WTC11 (cell line): Measurements from ENCODE around the gene GPD1L. TPM values are rescaled to one million over a fixed set of nuclear protein-coding genes. Genes with fewer than 3 reads are reported as not detected.

Experiments
- ATAC-seq: fragments of 200-7000 bp; cut with Tn5 transposase; 2 replicates; pipeline ENCODE4 v1.10.0; 2021; ENCODE audit warnings: mild to moderate bottlenecking, moderate library complexity
- CTCF ChIA-PET: fragments of 300-600 bp; sonication (Branson Sonifier 250); formaldehyde crosslinking; loops from one replicate; lab custom pipeline; 2021; ENCODE audit warnings: antibody characterized with exemption; lab: Charles Lee
- POLR2A ChIA-PET: fragments of 350-600 bp; sonication (Branson Sonifier 250); formaldehyde crosslinking; loops from one replicate; lab custom pipeline; 2021; ENCODE audit warnings: antibody characterized with exemption; lab: Charles Lee
- DNase-seq: peaks from one replicate; pipeline ENCODE4 v3.0.0; 2021; ENCODE audit warnings: low spot score
- H3K27ac Mint-ChIP-seq: 2 replicates; pipeline ENCODE4 v1.8.0; 2021; ENCODE audit warnings: mixed read lengths
- H3K27me3 Mint-ChIP-seq: 2 replicates; pipeline ENCODE4 v1.8.0; 2021; ENCODE audit warnings: low read depth, mild to moderate bottlenecking, moderate library complexity, mixed read lengths
- H3K36me3 Mint-ChIP-seq: 2 replicates; pipeline ENCODE4 v1.8.0; 2021; ENCODE audit warnings: mixed read lengths
- H3K4me1 Mint-ChIP-seq: 2 replicates; pipeline ENCODE4 v1.8.0; 2022; ENCODE audit warnings: mixed read lengths
- H3K4me3 Mint-ChIP-seq: 2 replicates; pipeline ENCODE4 v1.8.0; 2021; ENCODE audit warnings: mild to moderate bottlenecking, moderate library complexity, mixed read lengths
- H3K9me3 Mint-ChIP-seq: 2 replicates; pipeline ENCODE4 v1.8.0; 2021; ENCODE audit warnings: mixed read lengths
- AFF4 ChIP-seq: sonication (generic); formaldehyde crosslinking; IDR thresholded peaks from 2 replicates; pipeline ENCODE4 v1.8.1; 2023; ENCODE audit warnings: mild to moderate bottlenecking, missing genetic modification reagents, borderline replicate concordance
- CDX4 ChIP-seq: fragments of 250-450 bp; sonication (Bioruptor Pico); IDR thresholded peaks from 2 replicates; pipeline ENCODE4 v1.9.0; 2021; ENCODE audit warnings: moderate library complexity, mild to moderate bottlenecking, inconsistent platforms, borderline replicate concordance
- E2F5 ChIP-seq: sonication (generic); formaldehyde crosslinking; IDR thresholded peaks from 2 replicates; pipeline ENCODE4 v1.8.1; 2022; ENCODE audit warnings: mild to moderate bottlenecking, moderate library complexity, missing genetic modification reagents
- ETV6 ChIP-seq: sonication (generic); formaldehyde crosslinking; IDR thresholded peaks from 2 replicates; pipeline ENCODE4 v1.8.1; 2022; ENCODE audit warnings: mild to moderate bottlenecking, missing genetic modification reagents
- FOXK1 ChIP-seq: sonication (generic); formaldehyde crosslinking; IDR thresholded peaks from 2 replicates; pipeline ENCODE4 v1.8.0; 2022; ENCODE audit warnings: mild to moderate bottlenecking, moderate library complexity, missing genetic modification reagents
- GABPB1 ChIP-seq: sonication (generic); formaldehyde crosslinking; IDR thresholded peaks from 2 replicates; pipeline ENCODE4 v1.8.1; 2023; ENCODE audit warnings: mild to moderate bottlenecking, missing genetic modification reagents
- GRHL2 ChIP-seq: fragments of 250-450 bp; sonication (Bioruptor Pico); IDR thresholded peaks from 2 replicates; pipeline ENCODE4 v1.8.0; 2022; ENCODE audit warnings: mild to moderate bottlenecking, moderate library complexity; ENCODE audit not compliant: insufficient replicate concordance, severe bottlenecking
- HMGA2 ChIP-seq: fragments of 250-450 bp; sonication (Bioruptor Pico); IDR thresholded peaks from 2 replicates; pipeline ENCODE4 v1.4.0; 2021; ENCODE audit warnings: mild to moderate bottlenecking, moderate library complexity
- JAZF1 ChIP-seq: fragments of 250-450 bp; sonication (Bioruptor Pico); IDR thresholded peaks from 2 replicates; pipeline ENCODE4 v1.9.0; 2021; ENCODE audit warnings: moderate library complexity, mild to moderate bottlenecking, inconsistent platforms
- JUN ChIP-seq: sonication (generic); formaldehyde crosslinking; IDR thresholded peaks from 2 replicates; pipeline ENCODE4 v1.8.0; 2023; ENCODE audit warnings: mild to moderate bottlenecking, missing genetic modification reagents
- MXD4 ChIP-seq: fragments of 250-450 bp; sonication (Bioruptor Pico); IDR thresholded peaks from 2 replicates; pipeline ENCODE4 v1.8.0; 2021; ENCODE audit warnings: mild to moderate bottlenecking, moderate library complexity, borderline replicate concordance
- NFATC4 ChIP-seq: fragments of 250-450 bp; sonication (Bioruptor Pico); IDR thresholded peaks from 2 replicates; pipeline ENCODE4 v1.9.0; 2021; ENCODE audit warnings: mild to moderate bottlenecking
- NFE2L1 ChIP-seq: sonication (generic); formaldehyde crosslinking; IDR thresholded peaks from 2 replicates; pipeline ENCODE4 v1.8.1; 2023; ENCODE audit warnings: missing genetic modification reagents
- NFYB ChIP-seq: sonication (generic); formaldehyde crosslinking; conservative IDR thresholded peaks from 2 replicates; pipeline ENCODE4 v1.8.0; 2022; ENCODE audit warnings: low read depth, missing genetic modification reagents
- NR1H2 ChIP-seq: sonication (generic); formaldehyde crosslinking; IDR thresholded peaks from 2 replicates; pipeline ENCODE4 v1.9.0; 2021; ENCODE audit warnings: mild to moderate bottlenecking, moderate library complexity, missing genetic modification reagents
- NR3C1 ChIP-seq: sonication (generic); formaldehyde crosslinking; conservative IDR thresholded peaks from 2 replicates; pipeline ENCODE4 v1.8.1; 2023; ENCODE audit warnings: low read depth, mild to moderate bottlenecking, missing genetic modification reagents
- RELA ChIP-seq: sonication (generic); formaldehyde crosslinking; IDR thresholded peaks from 2 replicates; pipeline ENCODE4 v1.8.1; 2022; ENCODE audit warnings: missing genetic modification reagents, mild to moderate bottlenecking, borderline replicate concordance
- SP1 ChIP-seq: sonication (generic); formaldehyde crosslinking; conservative IDR thresholded peaks from 2 replicates; pipeline ENCODE4 v1.8.1; 2022; ENCODE audit warnings: missing genetic modification reagents
- STAT6 ChIP-seq: sonication (generic); formaldehyde crosslinking; conservative IDR thresholded peaks from 2 replicates; pipeline ENCODE4 v1.8.1; 2023; ENCODE audit warnings: mild to moderate bottlenecking, low read depth, missing genetic modification reagents, moderate library complexity
- TEAD1 ChIP-seq: sonication (generic); formaldehyde crosslinking; IDR thresholded peaks from 2 replicates; pipeline ENCODE4 v1.8.0; 2022; ENCODE audit warnings: mild to moderate bottlenecking, missing genetic modification reagents
- TP53 ChIP-seq: sonication (generic); formaldehyde crosslinking; IDR thresholded peaks from 2 replicates; pipeline ENCODE4 v1.8.1; 2023; ENCODE audit warnings: mild to moderate bottlenecking, missing genetic modification reagents
- USF2 ChIP-seq: sonication (generic); formaldehyde crosslinking; IDR thresholded peaks from 2 replicates; pipeline ENCODE4 v1.8.1; 2023; ENCODE audit warnings: mild to moderate bottlenecking, missing genetic modification reagents, moderate library complexity
- ZBTB21 ChIP-seq: sonication (generic); formaldehyde crosslinking; IDR thresholded peaks from 2 replicates; pipeline ENCODE4 v1.8.1; 2023; ENCODE audit warnings: mild to moderate bottlenecking, missing genetic modification reagents, borderline replicate concordance
- ZBTB43 ChIP-seq: sonication (generic); formaldehyde crosslinking; IDR thresholded peaks from 2 replicates; pipeline ENCODE4 v1.8.1; 2023; ENCODE audit warnings: mild to moderate bottlenecking, missing genetic modification reagents
- ZMAT4 ChIP-seq: fragments of 250-450 bp; sonication (Bioruptor Pico); IDR thresholded peaks from 2 replicates; pipeline ENCODE4 v1.9.0; 2021; ENCODE audit warnings: mild to moderate bottlenecking
- ZNF219 ChIP-seq: sonication (generic); formaldehyde crosslinking; IDR thresholded peaks from 2 replicates; pipeline ENCODE4 v1.8.0; 2023; ENCODE audit warnings: missing genetic modification reagents, mild to moderate bottlenecking, borderline replicate concordance
- total RNA-seq: library from RNA; stranded (reverse); gene quantifications from 3 replicates; pipeline ENCODE4 v1.2.3, GENCODE V29; 2021

GPD1L gene
- total RNA-seq, 1 experiment from 2014 or later, result 5.8 TPM

- TF ChIP-seq AFF4 (CRISPR knock-in tag) (no peak), CDX4 (no peak), ZBTB21 (CRISPR knock-in tag) (no peak), E2F5 (no peak), SP1 (no peak), TEAD1 (CRISPR knock-in tag) (no peak), JAZF1 (CRISPR knock-in tag) (no peak), NR1H2 (no peak), TP53 (CRISPR knock-in tag) (no peak)
Measured at GRCh38 chr3:32200992-32201758, 94.8 kb downstream of the GPD1L start (continued).

GRCh38 chr3:32202496-32202895, 96.1 kb downstream of the GPD1L start:
- TF ChIP-seq ETV6, result no peak
- no peak for TF ChIP-seq NR1H2
- TF ChIP-seq NFATC4 (CRISPR knock-in tag), result no peak
- TF ChIP-seq SP1, result no peak
- TF ChIP-seq ZNF219 (CRISPR knock-in tag), result no peak
- TF ChIP-seq FOXK1 (CRISPR knock-in tag), result no peak
- TF ChIP-seq GRHL2 (CRISPR knock-in tag), result no peak
- no peak for TF ChIP-seq MXD4
- no peak for TF ChIP-seq GABPB1 (CRISPR knock-in tag)
- no peak for TF ChIP-seq NFYB (CRISPR knock-in tag)
- no peak for TF ChIP-seq NR3C1
- TF ChIP-seq JUN (CRISPR knock-in tag), result no peak
- TF ChIP-seq STAT6 (CRISPR knock-in tag), result no peak
- no peak for TF ChIP-seq RELA
- no peak for TF ChIP-seq TEAD1 (CRISPR knock-in tag)
- no peak for TF ChIP-seq NFE2L1 (CRISPR knock-in tag)
- no peak for TF ChIP-seq ZMAT4
- no peak for TF ChIP-seq ZBTB43 (CRISPR knock-in tag)
- no peak for TF ChIP-seq HMGA2 (CRISPR knock-in tag)
- no peak for TF ChIP-seq USF2 (CRISPR knock-in tag)
- no peak for ATAC-seq

More at GRCh38 chr3:32202496-32202895, 96.1 kb downstream of the GPD1L start:
- H3K27ac Mint-ChIP-seq, result no peak overlapping the region
- H3K4me1 Mint-ChIP-seq, result no peaks in the 10 kb centered on the region
- H3K4me3 Mint-ChIP-seq, result no peak overlapping the region
- H3K36me3 Mint-ChIP-seq, result no peaks in the 10 kb centered on the region
- POLR2A ChIA-PET, result no interaction called here
- CTCF ChIA-PET, result no interaction called here
- no peaks in the 10 kb centered on the region for H3K9me3 Mint-ChIP-seq
- H3K27me3 Mint-ChIP-seq, result no peaks in the 10 kb centered on the region
- no peak for DNase-seq
